ENCODE measurements around the gene PTCH2. TPM values are rescaled to one million over a fixed set of nuclear protein-coding genes. Genes with fewer than 3 reads are reported as not detected.

The PTCH2 gene
- total RNA-seq, 1 donor from 2014 or later, result 3.4 TPM

DNA sequence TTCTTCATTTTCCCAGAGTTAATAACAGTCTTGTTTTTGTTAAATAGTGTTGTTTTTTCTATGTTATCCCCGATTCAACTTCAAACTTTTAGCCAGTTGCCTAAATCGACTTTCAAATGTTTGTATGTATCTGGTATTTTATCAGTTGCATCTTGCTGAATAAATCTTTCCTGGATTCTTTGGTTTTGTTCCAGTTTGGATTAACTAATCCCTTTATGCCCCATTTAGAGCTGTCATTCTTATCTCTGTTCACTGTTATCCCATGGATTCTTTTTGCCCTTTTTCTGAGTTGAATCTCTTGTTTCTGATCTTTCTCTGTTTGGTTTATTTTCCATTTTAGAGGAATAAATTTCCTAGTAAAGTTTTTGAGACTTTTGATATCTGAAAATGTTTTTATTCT is 31.1 kb upstream of the PTCH2 start:
- H3K36me3 Mint-ChIP-seq, result peaks cover 26% of the 10 kb centered on the region
- TF ChIP-seq, protein P1, sequence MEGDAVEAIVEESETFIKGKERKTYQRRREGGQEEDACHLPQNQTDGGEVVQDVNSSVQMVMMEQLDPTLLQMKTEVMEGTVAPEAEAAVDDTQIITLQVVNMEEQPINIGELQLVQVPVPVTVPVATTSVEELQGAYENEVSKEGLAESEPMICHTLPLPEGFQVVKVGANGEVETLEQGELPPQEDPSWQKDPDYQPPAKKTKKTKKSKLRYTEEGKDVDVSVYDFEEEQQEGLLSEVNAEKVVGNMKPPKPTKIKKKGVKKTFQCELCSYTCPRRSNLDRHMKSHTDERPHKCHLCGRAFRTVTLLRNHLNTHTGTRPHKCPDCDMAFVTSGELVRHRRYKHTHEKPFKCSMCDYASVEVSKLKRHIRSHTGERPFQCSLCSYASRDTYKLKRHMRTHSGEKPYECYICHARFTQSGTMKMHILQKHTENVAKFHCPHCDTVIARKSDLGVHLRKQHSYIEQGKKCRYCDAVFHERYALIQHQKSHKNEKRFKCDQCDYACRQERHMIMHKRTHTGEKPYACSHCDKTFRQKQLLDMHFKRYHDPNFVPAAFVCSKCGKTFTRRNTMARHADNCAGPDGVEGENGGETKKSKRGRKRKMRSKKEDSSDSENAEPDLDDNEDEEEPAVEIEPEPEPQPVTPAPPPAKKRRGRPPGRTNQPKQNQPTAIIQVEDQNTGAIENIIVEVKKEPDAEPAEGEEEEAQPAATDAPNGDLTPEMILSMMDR (conservative IDR thresholded peaks at IDR 0.05), result no peak
- no peak overlapping the region for H3K27ac Mint-ChIP-seq
- H3K9me3 Mint-ChIP-seq, result no peaks in the 10 kb centered on the region
- no peak overlapping the region for H3K4me3 Mint-ChIP-seq
- H3K4me1 Mint-ChIP-seq (ENCODE audit: unreplicated experiment), result no peaks in the 10 kb centered on the region
- no peak for DNase-seq (ENCODE audit: extremely low spot score, unreplicated experiment)
- H3K27me3 Mint-ChIP-seq, result no peaks in the 10 kb centered on the region

DNA sequence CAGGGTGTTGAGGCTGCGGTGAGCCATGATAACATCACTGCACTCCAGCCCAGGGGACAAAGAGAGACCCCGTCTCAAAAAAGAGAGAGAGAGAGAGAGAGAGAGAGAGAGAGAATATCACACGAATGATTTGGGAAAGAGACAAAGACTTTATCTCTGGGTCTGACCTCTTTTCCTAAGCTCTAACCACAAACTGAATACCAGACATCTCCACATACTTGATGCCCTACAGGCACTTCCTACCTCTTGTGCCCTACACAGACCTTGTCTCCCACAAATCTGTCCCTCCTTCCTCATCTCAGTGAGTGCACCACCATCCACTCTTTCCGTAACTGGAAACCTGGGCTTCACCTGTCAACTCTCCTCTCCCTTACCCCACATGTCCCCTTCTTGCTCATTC is 27.0 kb upstream of the PTCH2 start:
- no peaks in the 10 kb centered on the region for H3K9me3 Mint-ChIP-seq

DNA sequence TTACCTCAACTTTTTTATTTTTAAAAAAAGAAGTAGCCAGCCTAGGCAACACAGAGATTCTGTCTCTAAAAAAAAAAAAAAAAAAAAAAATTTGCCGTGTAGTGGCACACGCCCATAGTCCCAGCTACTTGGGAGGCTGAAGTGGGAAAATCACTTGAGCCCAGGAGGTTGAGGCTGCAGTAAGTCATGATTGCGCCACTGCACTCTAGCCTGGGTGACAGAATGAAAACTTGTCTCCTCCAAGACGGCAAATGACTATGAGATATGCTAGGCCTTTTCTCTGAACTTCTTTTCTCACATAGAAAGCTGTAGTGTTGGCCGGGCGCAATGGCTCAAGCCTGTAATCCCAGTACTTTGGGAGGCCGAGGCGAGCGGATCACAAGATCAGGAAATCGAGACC is 24.7 kb upstream of the PTCH2 start:
- H3K9me3 Mint-ChIP-seq, result no peaks in the 10 kb centered on the region
- TF ChIP-seq, protein P1 (conservative IDR thresholded peaks at IDR 0.05), result no peak
- H3K27ac Mint-ChIP-seq, result no peak overlapping the region
- H3K36me3 Mint-ChIP-seq, result peaks cover 26% of the 10 kb centered on the region
- H3K4me1 Mint-ChIP-seq (ENCODE audit: unreplicated experiment), result no peaks in the 10 kb centered on the region
- DNase-seq (ENCODE audit: extremely low spot score, unreplicated experiment), result no peak
- no peak overlapping the region for H3K4me3 Mint-ChIP-seq
- H3K27me3 Mint-ChIP-seq, result no peaks in the 10 kb centered on the region

More for the DNA sequence above, 27.0 kb upstream of the PTCH2 start:
- Mint-ChIP-seq H3K27me3 (no peaks in the 10 kb centered on the region), H3K4me3 (no peak overlapping the region), H3K36me3 (peaks cover 29% of the 10 kb centered on the region), H3K4me1 (ENCODE audit: unreplicated experiment) (no peaks in the 10 kb centered on the region), H3K27ac (peak overlapping the region; percentile 2)
- no peak for DNase-seq (ENCODE audit: extremely low spot score, unreplicated experiment)
- TF ChIP-seq, protein P1 (conservative IDR thresholded peaks at IDR 0.05), result no peak

DNA sequence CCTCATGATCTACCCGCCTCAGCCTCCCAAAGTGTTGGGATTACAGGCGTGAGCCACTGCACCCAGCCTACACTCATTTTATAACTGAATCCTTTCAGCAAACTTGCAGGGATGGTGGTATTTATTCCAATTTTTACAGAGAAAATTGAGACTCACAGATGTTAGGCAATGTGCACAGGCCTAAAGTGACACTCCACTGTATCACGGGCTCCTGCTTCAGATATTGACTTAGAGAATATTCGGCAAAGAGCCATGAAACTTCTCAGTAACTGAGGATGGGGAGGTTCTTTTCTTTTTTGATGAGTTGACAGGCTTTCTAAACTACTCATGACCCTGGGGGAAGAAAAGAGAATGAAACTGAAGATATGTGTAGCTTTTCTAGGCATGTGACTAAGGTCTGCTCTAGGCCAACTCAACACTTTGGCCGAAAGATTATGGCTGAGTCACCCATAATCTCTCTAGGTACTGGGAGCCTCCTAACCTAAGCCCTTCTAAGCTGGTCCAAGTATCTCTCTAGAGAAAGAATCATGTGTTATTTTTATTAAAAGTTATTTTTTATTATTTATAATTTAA is 19.9 kb upstream of the PTCH2 start:
- Mint-ChIP-seq H3K36me3 (peaks cover 14% of the 10 kb centered on the region), H3K27ac (no peak overlapping the region), H3K9me3 (no peaks in the 10 kb centered on the region), H3K27me3 (no peaks in the 10 kb centered on the region), H3K4me3 (no peak overlapping the region), H3K4me1 (ENCODE audit: unreplicated experiment) (no peaks in the 10 kb centered on the region)
- TF ChIP-seq, protein P1 (conservative IDR thresholded peaks at IDR 0.05), result no peak
- no peak for DNase-seq (ENCODE audit: extremely low spot score, unreplicated experiment)

DNA sequence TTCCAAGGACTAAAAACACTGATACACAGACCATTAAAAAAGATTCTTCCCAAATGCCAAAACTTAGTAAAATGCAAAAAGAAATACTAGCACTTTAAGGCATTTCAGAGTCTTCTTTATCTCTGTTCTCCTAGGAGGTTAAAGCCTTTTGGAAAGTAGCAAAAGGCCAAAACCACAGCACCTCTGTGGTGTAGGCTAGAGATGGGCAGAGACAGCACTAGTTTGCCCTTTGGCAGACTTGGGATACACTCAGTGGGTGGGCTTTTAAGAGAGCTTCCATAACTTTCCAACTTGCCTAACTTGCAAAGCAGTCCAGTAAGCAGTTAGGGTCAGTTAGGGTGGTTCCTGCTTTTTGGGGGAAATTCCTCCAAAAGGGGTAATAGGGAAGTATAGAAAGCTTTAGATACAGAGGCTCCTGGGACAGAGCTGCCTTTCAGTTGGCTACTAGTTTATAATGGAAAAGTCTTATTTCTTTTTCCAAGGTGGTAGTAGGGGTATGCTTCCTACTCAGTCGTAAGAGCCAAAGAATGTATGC is 17.9 kb upstream of the PTCH2 start:
- Mint-ChIP-seq H3K4me1 (ENCODE audit: unreplicated experiment) (no peaks in the 10 kb centered on the region), H3K9me3 (no peaks in the 10 kb centered on the region), H3K36me3 (peaks cover 18% of the 10 kb centered on the region), H3K27me3 (no peaks in the 10 kb centered on the region), H3K27ac (no peak overlapping the region), H3K4me3 (no peak overlapping the region)
- DNase-seq (ENCODE audit: extremely low spot score, unreplicated experiment), result no peak
- TF ChIP-seq, protein P1 (conservative IDR thresholded peaks at IDR 0.05), result no peak

Measured in type B pancreatic cell (in vitro differentiated cells).